Stimulated activated CD4-positive, alpha-beta T cell treated with anti-CD3 and anti-CD28 coated beads, TNF-alpha, amount 100 ng/mL, for 4 hours (primary cell): ENCODE data around the gene STAM2.

Experiments
- DNase-seq, 3 experiments: peaks; one replicate each; pipeline ENCODE4 v3.0.0-alpha.2; 2020; ENCODE audit warnings: low read depth in 3 of 3

The STAM2 gene

GRCh38 chr2:152072011-152072410, 103.6 kb downstream of the STAM2 start:
- DNase-seq, result no peak

DNA sequence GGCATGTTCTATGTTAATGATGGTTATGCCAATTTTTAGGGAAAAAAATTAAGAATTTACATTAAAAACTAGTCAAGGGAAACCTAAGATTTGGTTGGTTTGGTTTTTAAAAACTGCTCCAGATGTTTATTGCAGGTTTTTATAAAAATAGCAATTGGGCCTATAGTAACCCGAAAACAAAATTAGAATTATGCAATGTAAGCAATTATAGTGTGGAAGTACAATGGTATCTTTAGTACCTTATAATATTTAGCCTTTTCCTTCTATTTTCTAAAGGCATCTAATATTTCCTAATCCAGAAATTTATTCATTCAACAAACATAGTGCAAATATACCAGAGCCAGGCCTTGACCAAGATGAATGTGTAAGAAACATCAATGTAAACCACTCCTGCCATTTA, 104.0 kb downstream of the STAM2 start:
- no peak for DNase-seq

- DNase-seq, result no peak
These were observed 104.5 kb downstream of the STAM2 start for GRCh38 chr2:152071092-152071491.

GRCh38 chr2:152068226-152068625, 107.3 kb downstream of the STAM2 start:
- no peak for DNase-seq

- no peak for DNase-seq
These were observed 107.7 kb downstream of the STAM2 start for GRCh38 chr2:152067823-152068222.
